Measurements from ENCODE around the gene HSD3B7. TPM values are rescaled to one million over a fixed set of nuclear protein-coding genes. Genes with fewer than 3 reads are reported as not detected.
"Not testable (repeated sequence)": the region's sequence is repeated elsewhere in the genome, so short reads cannot be mapped to it uniquely, and the experiment has no call there.

Gene HSD3B7
- 24.8 and 26.8 TPM in 2 replicates for total RNA-seq

DNA sequence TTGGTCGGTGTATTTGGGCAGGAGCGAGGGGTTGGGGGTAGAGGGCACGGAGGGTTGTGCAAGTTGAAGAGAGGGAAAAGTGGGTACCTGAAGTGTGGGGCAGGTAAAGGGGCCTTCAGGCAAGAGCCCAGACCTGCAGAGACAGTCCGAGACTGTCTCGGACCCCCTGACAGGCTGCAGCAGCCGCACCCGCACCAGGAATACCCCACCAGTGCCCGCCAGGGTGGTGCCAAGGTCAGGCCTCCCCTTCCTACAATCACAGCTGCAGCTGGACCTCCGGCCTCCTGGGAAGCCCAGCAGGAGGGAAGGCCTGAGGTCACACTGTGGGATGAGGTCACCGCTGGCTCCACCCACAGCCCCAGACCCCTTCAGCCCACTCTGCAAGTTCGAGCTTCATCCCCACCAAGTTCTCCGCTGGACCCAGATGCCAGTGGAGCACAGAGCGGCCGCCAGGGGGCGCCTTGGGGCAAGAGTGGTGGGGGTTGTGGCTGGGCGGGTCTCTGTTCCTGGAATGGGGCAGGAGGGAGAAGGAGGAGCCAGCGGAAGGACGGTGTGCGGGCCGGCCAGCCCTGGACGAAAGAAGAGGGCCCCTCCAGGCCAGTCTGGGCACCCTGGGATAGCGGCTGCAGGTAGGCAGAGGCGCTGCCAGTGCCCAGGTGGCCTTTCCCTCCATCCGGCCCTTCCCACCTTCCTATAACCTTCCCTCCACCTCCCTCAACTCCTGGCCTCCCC lies at the start of gene HSD3B7:
HSD3B7 (plus strand) TSS at position 539 of the 732 bp plus-strand sequence. CDS start 452 bp downstream, outside the sequence.
- DNase-seq (ENCODE audit: low read depth), result peak; percentile 81
- TF ChIP-seq CTCF (IDR thresholded peaks at IDR 0.05; ENCODE audit: insufficient read depth, low read depth, low read length), result peak; percentile 89
- peak within 1 kb of the TSS; percentile 56 for H3K4me3 ChIP-seq (ENCODE audit: low read depth, low read length)

GRCh38 chr16:30937692-30938091 lies 47.3 kb upstream of the HSD3B7 start:
- H3K4me3 ChIP-seq (ENCODE audit: low read depth, low read length), result no peak overlapping the region
- no peak for TF ChIP-seq CTCF (IDR thresholded peaks at IDR 0.05; ENCODE audit: insufficient read depth, low read depth, low read length)
- no peak for DNase-seq (ENCODE audit: low read depth)

GRCh38 chr16:30939571-30939970 lies 45.4 kb upstream of the HSD3B7 start:
- not testable (repeated sequence) for DNase-seq (ENCODE audit: low read depth); H3K4me3 ChIP-seq (ENCODE audit: low read depth, low read length)

GRCh38 chr16:30941600-30942425 lies 43.2 kb upstream of the HSD3B7 start:
- peak; percentile 96 for TF ChIP-seq CTCF (IDR thresholded peaks at IDR 0.05; ENCODE audit: insufficient read depth, low read depth, low read length)
- peak; percentile 72 for DNase-seq (ENCODE audit: low read depth)
- no peak overlapping the region for H3K4me3 ChIP-seq (ENCODE audit: low read depth, low read length)

GRCh38 chr16:30942426-30942806 lies 42.6 kb upstream of the HSD3B7 start:
- TF ChIP-seq CTCF (IDR thresholded peaks at IDR 0.05; ENCODE audit: insufficient read depth, low read depth, low read length), result no peak
- no peak for DNase-seq (ENCODE audit: low read depth)
- H3K4me3 ChIP-seq (ENCODE audit: low read depth, low read length), result no peak overlapping the region

GRCh38 chr16:30944352-30944751 lies 40.7 kb upstream of the HSD3B7 start:
- no peak for TF ChIP-seq CTCF (IDR thresholded peaks at IDR 0.05; ENCODE audit: insufficient read depth, low read depth, low read length)
- no peak for DNase-seq (ENCODE audit: low read depth)

More at GRCh38 chr16:30944352-30944751, 40.7 kb upstream of the HSD3B7 start:
- no peak overlapping the region for H3K4me3 ChIP-seq (ENCODE audit: low read depth, low read length)
